Activated CD4-positive, alpha-beta T cell treated with anti-CD3 and anti-CD28 coated beads, Interleukin-2, Interleukin-6, amounts not matched to agents 100 ng/mL and 50 ng/mL, durations not matched to agents 16 hours and 8 hours (primary cell): Measurements from ENCODE around the gene FARP1.
"Not testable (repeated sequence)": the region's sequence is repeated elsewhere in the genome, so short reads cannot be mapped to it uniquely, and the experiment has no call there.

Experiments used
- DNase-seq: peaks from one replicate; pipeline ENCODE4 v3.0.0-alpha.2; 2020

Gene FARP1

DNA sequence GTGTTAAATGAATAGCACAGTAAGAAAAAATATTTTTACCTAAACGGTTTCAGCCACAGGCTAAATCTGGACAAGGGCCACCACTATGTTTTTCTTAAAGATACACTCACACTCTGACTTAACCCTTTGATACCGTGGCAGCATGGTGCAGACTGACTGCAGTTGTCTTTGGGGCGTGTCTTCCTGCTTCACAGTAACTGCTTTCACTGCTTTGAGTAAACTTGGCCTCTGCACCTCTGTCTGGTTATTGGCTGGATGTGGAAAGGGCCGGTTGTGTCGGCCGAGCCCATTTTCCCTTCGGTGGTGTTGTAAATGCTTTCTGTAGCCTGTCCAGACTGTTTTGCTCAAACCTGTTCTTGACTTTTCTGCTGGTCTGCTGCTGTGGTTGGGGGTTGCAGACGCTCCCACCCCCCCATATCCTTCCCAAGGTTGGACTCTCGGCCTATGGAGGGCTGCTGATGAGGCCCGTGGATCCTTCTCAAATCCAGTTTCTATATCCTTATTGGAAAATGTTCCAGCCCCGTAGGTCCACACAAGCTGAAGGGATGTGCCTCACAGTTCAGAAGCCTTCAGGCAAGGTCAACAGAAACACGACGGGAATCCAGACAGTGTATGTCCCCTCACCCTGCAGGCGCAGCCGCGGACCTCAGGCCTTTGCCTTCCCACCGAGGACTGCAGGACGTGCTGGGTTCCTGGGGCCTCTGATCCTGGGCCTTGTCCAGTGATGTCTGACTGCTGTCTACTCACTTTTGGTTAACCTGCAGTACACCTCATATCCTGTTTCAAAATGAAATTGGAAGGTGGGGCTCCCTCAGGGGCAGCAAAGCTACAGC is 124.4 kb downstream of the FARP1 start:
- DNase-seq, result no peak

DNA sequence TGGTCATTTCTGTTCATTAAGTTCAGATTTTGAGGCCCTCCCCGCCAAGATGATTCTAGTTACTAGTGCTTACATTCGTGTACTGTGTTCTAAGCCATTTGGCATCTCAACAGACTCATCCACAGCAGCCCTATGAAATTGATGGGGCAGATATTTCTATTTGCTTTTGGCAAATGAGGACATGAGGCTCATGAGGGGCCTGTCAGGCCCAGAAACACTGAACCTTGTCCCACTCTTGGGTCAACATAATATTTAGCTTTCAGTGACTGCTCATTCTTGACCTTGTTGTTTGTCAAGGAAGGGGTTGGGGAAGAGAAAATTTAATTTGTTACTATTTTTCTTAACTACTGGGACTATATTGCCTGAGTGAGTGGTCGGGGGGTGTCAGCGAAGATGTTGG is 126.5 kb downstream of the FARP1 start:
- no peak for DNase-seq

DNA sequence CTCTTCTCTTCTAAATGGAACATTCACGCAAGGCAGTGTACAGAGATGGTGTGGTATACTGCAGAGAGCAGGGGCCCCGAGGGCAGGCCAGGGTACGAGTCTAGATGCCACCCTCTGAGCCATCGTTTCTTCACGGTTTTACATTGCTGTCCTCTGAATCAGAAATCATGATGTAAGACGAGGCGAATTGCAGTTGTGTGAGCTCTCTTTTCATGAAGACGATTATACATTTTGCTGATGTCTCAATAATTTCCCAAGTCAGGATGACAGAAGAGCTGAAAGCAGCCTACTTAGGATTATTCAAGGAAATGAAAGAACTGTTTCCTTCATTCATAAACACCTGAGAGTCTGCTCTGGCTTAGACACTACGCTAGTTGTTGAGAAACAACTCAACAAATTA is 127.9 kb downstream of the FARP1 start:
- no peak for DNase-seq

DNA sequence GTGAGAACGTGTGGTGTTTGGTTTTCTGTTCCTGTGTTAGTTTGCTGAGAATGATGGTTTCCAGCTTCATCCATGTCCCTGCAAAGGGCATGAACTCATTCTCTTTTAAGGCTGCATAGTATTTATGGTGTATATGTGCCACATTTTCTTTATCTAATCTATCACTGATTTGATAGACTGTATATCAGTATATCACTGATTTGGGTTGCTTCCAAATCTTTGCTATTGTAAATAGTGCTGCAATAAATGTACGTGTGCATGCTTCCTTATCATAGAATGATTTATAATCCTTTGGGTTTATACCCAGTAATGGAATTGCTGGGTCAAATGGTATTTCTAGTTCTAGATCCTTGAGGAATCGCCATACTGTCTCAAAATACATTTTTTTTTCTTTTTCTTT is 128.8 kb downstream of the FARP1 start:
- DNase-seq, result not testable (repeated sequence)

DNA sequence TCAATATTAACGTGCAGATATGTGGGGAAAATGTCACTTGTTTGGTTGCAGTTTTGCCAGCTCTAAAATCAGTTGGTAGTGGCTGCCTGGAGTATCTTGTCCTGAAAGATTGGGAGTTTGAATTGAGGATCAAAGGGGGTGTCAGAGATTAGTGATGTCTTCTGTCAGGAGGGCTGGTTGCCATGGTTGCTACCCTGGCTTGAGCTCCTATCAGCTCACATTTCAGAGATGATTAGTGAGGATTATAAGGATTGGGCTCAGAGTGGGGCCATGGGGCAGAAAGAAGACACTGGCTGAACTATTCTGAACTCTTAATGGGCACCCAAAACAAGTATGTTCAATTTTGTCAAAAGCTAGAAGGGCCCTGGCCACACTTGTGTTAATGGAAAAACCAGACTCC is 129.7 kb downstream of the FARP1 start:
- DNase-seq, result no peak

DNA sequence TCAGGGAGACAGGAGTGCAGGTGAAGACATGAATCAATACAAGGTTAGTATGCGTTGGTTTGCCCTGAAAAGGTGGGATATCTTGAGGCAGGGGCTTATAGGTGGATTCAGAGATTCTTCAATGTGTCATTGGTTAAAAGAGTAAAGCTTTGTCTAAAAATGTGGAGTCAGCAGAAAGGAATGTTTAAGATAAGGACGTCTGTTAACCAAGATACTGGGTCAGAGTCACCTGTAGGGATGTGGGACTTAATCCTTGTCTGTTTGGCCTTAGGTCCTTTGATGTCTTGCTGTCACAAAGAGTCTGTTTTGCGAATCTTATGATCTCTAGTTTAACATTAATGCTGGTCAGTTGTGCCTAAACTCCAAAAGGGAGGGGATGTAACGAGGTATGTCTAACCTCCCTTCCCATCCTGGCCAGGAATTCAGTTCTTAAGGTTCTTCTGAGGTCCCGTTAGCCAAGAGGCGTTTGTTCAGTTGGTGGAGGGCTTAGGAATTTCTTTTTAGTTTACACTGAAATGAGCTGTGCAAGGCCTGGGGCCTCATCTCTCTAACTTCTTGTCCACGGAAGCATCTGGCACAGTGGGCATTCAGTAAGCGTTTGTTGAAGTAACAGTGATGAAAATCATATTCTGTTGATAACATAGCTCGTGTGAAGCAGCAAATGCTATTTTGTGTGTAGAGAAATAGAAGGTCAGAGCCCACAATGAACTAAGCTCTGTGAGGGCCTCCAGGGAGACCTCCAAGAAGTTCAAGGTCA is 130.4 kb downstream of the FARP1 start:
- DNase-seq, result no peak

DNA sequence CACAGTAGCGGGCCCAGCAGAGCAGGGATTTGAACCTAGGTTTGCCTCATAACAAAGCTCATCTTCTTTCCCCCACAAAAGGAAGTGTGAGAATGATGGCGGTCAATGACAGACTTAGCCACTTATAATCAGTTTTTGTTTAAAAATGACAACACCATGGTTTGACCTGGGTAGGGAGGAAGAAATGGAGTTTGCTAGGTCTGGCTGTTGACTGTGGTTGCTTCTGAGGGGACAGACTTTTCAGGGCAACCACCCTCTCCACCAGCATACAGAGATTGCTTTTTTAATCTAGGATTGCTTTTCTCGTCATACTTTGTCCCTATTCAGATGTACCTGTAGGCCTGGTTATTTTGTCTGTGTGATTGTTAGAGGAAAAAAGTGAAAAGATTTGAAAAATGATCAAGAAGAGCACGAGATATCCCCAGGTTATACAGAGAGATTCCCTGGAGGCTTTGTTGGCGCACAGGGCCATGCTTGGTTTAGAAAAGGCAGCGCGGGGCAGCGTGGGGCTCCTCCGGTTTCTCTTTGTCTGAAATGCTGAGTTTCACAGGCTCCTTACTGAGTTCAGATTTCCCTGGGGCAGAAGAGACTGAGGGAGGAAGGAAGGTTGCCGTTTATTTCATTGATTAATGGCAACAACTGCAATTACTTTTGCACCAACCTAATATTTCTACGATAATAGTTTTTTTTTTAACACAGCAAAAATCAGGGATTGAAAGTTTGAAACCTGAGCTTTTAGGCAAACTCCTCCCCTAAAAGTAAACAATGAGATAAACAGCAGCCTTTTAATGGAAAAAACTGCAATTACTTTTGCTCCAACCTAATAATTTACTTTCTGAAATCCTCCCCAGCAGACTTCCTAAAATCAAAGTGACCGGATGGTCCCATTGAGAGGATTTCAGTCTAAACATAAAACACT is 131.2 kb downstream of the FARP1 start:
- no peak for DNase-seq

DNA sequence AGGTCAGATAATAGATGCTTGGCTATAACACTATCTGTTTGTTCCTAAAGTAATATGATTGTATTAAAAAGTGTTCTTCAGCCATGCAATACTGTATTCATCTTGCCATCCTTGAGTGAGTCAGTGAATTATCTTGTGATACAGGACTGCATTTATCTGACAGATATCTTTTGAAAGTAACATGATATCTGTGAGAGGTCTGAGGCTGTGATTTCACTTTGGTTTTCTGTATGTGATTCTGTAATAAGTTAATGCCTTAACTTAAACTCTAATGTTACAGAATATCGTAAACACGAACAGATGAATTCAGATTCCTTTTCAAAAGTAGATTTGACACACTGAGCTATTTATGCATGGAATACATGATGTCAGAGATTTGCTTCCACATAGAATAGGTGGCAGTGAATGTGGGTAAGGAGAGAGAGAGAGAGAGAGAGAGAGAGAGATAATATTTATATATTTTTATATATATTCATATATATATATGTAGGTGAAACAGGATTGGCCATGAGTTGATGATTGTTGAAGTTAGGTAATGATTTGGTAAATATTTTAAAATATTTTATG is 132.1 kb downstream of the FARP1 start:
- no peak for DNase-seq

DNA sequence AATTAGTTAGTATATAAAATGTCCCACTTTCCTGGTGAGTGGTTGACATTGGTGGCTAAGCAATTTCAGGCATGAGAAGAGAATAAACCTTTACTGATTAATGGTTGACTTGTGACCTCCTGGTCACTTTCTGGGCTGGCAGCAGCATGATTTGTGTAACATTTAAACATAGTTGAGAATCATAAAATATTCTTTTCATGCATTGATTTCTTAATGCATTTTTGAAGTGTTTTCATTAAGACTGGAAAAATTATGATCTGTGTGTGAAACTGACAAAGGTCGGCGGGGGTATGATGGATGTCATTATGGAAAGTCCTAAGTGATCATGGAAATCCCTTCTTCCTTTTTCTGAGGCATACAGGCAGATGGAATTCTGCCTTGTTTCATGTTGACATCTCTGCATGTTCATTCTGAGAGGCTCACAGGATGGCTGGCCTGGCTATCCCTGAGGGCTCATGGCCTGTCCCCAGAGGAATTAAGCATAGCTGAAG is 132.8 kb downstream of the FARP1 start:
- DNase-seq, result no peak

DNA sequence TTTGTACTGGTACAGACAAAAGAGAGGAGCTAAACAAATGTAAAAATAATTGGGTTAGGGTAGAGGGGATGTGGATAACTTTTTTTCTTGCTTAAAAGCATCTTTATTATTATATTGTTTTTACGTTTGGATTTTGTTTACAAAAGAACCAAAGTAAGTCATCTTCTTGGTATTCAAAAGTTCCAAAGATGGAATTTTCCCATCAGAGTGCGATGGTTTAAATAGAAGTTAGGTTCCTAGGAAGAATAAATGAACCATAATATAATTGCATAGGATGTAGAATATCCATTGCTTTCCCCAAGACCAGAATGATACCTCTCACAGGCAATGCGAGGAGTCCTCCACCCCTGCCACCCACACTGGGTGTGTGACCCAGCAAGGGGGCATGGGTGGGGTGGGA is 133.6 kb downstream of the FARP1 start:
- DNase-seq, result no peak

DNA sequence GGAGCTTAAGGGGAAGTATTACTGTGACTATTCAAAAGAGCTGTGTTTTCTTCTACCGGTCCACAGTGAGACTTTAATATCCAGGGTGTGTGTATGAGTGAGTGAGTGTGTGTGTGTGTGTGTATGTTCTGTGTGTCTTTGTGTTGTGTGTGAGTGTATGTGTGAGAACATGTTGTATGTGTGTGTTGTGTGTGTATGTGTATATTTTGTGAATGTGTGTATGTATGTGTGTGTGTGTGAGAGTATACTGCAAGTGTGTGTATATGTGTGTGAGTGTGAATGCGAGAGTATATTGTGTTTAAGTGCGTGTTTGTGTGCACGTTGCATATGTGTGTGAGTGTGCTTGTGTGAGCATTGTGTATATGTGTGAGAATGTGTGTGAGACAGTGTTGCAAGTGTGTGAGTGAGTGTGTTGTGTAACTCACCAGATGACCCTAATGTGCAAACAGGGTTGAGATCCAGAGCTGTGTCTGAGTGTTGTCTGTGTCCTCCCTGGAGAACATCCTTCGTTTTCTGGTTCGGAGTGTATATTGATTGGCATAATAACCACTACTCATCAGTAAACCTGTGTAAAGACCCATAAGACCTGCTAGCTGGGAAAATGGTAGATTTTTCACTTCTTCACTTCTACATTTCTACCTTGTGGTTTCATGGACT is 135.3 kb downstream of the FARP1 start:
- DNase-seq, result no peak

DNA sequence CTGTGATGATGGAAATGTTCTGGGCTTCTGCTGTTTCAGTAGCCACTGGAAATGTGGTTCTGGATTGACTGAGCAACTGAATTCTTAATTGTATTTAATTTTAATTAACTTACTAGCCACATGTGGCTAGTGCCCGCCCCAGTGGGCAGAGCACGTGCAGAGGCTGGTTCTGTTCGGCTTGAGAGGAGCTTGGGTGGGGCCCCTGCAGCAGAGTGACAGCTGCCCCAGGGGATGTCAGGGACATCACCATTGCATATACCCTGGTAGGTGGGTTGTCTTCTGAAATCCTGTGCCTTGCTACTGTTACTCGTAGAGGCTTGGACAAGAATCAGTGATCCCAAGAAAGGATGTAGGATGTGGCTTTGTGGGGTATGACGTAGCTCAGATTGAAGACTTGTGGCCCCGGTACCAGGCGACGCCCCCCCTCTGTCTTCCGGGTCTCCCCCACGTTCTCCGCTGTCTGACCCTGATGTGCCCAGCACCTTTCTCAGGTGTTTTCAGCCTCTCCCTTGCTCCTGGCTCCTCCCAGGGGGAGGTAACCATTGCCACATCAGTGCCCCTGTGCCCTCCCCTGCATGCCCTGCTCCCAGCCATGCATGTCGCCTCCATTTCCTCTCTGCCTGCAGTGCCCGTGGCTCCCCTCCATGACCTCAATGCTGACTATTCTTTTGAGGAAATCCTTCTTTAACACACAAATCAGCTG is 136.7 kb downstream of the FARP1 start:
- DNase-seq, result no peak

DNA sequence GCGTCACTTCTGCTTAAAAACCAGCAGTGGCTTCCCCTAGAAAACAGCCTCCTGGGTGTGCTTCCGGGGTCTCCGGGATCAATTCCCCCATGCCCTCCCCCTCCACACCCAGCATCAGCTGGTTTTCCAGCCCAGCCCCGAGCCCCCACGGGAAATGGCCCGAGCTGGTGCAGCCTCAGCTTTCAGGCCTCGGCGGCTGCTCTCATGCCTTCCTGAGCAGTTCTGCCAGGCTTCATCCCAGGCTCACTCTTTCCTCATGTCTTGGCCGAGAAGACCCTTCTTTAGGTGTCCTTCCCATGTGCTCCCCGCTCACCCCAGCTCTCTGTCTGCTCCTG is 137.2 kb downstream of the FARP1 start:
- no peak for DNase-seq

DNA sequence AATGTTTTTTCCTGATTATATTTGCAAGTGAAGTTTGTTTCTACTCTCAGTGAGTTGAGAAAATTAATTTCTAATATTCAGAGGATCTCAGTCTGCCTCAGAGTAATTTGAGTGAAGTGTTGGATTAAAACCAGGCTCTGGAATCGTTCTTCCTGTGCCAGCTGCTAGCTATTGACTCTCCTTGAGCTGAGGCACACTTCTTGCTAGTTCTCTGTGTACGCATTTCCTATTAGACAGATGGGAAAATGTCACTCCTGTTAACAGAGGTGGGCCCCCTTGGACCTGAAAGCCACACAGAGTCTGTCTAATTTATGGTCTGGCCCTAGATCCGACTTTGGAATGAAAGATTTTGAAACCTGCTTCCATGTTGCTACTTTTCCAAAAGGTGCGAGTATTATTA is 141.8 kb downstream of the FARP1 start:
- DNase-seq, result no peak

DNA sequence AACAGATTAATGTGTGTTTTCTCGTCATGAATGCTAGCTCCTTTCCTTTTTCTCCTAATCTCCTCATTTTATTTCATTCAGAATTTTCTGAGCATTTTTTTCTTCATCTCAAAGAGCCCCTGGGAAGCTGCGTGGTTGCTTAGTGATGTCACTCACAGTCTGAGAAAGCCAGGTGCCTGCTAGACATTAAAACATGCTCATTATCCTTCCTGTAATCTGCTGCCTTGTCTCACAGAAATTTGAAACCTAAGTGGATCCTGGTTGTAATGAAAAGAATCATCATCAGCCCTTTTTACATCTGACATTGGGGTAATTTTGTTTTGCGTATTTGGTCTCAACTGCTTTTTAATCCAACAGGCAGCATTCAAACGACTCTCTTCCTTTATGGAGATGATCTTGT is 142.4 kb downstream of the FARP1 start:
- no peak for DNase-seq

DNA sequence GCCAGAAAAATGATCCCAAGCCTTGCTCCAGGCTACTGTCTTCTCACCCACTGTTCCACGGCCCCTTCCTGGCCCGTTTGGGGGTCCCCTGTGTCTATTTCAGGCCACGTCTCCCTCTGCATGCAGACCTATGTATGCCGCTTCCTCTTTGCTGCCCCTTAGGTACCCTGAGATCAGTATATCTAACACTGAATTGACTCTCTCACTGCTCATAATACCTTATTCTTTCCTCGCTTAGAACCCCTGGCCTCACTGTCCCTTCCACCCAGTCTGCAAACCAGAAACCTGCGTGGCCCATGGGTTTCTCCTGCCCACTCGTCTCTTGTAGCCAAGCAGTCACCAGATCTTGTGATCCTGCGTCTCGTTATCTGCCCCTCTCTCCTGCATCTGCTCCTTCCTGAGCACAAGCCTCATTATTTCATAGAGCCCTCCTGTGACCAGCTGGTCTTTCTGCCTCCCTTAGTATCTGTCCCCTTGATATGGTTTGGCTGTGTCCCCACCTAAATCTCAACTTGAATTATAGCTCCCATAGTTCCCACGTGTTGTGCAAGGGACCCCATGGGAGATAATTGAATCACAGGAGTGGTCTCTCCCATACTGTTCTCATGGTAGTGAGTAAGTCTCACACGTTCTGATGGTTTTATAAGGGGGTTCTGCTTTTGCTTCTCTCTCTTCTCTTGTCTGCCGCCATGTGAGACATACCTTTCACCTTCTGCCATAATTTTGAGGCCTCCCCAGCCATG is 143.1 kb downstream of the FARP1 start:
- no peak for DNase-seq

DNA sequence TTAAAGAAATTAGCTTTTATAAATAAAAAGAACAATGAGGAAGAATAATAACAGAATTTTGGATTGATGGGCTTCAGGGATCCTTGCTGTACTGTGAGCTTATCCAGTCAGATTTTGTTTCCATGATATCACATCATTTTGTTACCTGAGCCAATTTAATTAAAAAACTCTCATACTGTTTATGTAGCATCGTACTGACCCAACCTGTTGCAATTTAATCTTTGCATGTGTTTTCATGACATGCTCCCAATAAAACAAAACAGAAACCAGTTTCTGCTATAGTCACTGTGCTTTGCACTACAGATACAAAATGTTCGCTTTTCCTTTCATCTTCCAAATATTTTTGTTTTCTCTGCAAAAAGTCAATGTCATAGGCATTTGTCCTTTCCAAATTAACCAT is 143.9 kb downstream of the FARP1 start:
- no peak for DNase-seq

DNA sequence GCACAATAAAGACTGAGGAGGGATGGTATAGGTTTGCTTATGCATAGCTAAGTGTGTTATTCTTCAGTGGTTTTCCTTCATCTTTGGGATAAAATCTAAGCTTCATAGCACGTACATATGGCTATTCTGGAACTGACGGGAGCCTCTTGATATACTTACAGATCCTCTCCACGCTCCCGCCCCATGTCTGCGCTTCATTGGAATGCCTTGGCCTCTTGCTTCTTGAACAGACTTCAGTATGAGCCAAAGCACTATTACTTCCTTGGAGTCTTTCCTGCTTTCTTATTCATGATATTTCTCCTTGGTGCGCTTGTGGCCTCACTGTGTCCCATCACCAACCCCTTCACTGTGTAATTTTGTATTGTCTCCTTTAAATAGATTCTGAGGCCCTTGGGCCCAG is 145.3 kb downstream of the FARP1 start:
- no peak for DNase-seq

DNA sequence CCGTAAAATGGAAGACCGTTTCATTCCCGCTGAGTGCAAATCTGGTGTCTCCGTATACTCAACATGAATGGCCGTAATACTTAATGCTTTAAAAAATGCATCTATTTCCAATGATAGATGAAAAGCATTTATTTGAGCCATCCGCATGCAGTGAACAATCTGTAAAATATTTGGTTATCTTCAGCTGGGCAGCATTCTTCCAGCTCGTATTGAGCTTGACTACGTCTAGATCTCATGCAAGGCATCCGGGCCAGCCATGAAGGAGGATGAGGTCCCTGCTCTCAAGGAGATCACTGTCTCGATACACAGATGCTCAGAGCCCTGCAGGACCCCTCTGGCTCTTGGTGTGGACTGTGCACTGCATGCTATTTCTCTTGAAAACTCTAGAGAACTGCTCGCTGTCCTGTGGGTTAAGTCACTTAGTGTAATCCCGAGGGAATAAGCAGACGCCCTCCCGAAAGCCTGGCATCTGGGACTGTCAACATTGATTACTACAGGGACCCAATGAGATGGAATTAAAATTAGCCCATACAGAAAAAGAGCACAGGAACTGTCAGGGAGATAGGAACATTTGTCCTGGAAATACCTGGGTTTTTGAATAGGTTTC is 146.5 kb downstream of the FARP1 start:
- DNase-seq, result no peak

DNA sequence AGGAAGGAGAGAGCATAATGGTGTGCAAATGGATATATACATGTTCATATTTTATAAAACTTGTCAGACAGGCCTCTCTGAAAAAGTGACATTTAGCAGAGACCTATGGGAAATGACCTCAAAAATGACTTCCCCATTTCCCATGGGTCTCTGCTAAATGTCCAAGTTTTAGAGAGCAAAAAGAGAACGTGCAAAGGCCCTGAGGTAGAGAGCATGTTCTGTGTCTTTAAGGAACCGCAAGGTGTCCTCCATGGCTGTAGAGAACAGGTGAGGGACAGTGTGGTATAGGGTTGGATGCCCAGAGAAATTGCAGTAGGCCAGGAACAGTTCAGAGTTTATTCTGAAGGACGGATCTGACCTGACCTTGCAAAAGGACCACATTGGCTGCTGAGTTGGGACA is 147.4 kb downstream of the FARP1 start:
- no peak for DNase-seq

DNA sequence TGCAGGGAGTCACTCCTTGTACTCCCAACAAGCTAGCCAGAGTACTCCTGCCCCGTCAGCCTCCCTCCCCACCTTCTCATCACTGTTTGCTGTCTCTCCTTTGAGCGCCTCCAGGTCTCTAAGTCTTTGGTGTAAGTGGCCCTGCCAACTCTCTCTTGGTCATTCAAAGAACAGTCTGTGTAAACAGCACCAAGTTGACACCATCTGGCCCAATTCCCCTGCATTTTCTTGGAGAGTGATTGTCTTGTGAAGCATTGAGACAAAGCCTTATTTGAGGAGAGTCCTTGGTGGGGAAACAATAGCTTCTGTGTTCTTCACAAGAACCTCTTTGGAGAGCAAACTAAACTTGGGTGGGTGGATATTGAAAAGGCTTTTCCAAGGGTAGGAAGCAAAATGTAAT is 148.8 kb downstream of the FARP1 start:
- DNase-seq, result no peak
